ENCODE measurements around the gene VWA5A.

- TF ChIP-seq CTCF (conservative IDR thresholded peaks at IDR 0.05 in 1 of 2, IDR thresholded peaks at IDR 0.05 in 1 of 2; ENCODE audit: extremely low read depth in 1 of 2, insufficient read depth in 1 of 2, low read depth in 1 of 2, low read length in 2 of 2) (no peak), EZH2 (IDR thresholded peaks at IDR 0.05; ENCODE audit: borderline replicate concordance, low read length) (no peak)
Observed at GRCh38 chr11:124093330-124093729, 21.9 kb upstream of the VWA5A start.
